ENCODE results near the gene KCNK17.

The KCNK17 gene

GRCh38 chr6:39303425-39304153, 10.6 kb downstream of the KCNK17 start:
- DNase-seq (ENCODE audit: low read depth): no peak
- no peak overlapping the region for H3K4me3 ChIP-seq (ENCODE audit: low read depth, low read length)
- no peak for TF ChIP-seq CTCF (IDR thresholded peaks at IDR 0.05; ENCODE audit: control insufficient read depth, extremely low read depth, insufficient read depth)

- no peak overlapping the region for H3K4me3 ChIP-seq (ENCODE audit: low read depth, low read length)
- DNase-seq (ENCODE audit: low read depth): peak; percentile 48
- peak; percentile 99 for TF ChIP-seq CTCF (IDR thresholded peaks at IDR 0.05; ENCODE audit: control insufficient read depth, extremely low read depth, insufficient read depth)
Observed at GRCh38 chr6:39302669-39303424, 11.4 kb downstream of the KCNK17 start.

- no peak for DNase-seq (ENCODE audit: low read depth)
- no peak overlapping the region for H3K4me3 ChIP-seq (ENCODE audit: low read depth, low read length)
- no peak for TF ChIP-seq CTCF (IDR thresholded peaks at IDR 0.05; ENCODE audit: control insufficient read depth, extremely low read depth, insufficient read depth)
Observed at GRCh38 chr6:39302011-39302410, 12.2 kb downstream of the KCNK17 start.

- no peak for TF ChIP-seq CTCF (IDR thresholded peaks at IDR 0.05; ENCODE audit: control insufficient read depth, extremely low read depth, insufficient read depth)
- no peak for DNase-seq (ENCODE audit: low read depth)
- no peak overlapping the region for H3K4me3 ChIP-seq (ENCODE audit: low read depth, low read length)
Observed at GRCh38 chr6:39301606-39302005, 12.6 kb downstream of the KCNK17 start.

- H3K4me3 ChIP-seq (ENCODE audit: low read depth, low read length): no peak overlapping the region
- TF ChIP-seq CTCF (IDR thresholded peaks at IDR 0.05; ENCODE audit: control insufficient read depth, extremely low read depth, insufficient read depth): no peak
- DNase-seq (ENCODE audit: low read depth): no peak
Observed at GRCh38 chr6:39300739-39301138, 13.5 kb downstream of the KCNK17 start.

- no peak overlapping the region for H3K4me3 ChIP-seq (ENCODE audit: low read depth, low read length)
- TF ChIP-seq CTCF (IDR thresholded peaks at IDR 0.05; ENCODE audit: control insufficient read depth, extremely low read depth, insufficient read depth): no peak
- no peak for DNase-seq (ENCODE audit: low read depth)
Observed at GRCh38 chr6:39298061-39298460, 16.2 kb downstream of the KCNK17 start.
